DMS53 treated with DMSO at 0.1 percent for 48 hours (cell line): ENCODE results near the gene PPIG.
A peak's percentile ranks its signal among the peaks of the same experiment; 100 is the strongest.
"Not testable (repeated sequence)": the region's sequence is repeated elsewhere in the genome, so short reads cannot be mapped to it uniquely, and the experiment has no call there.

Source experiments
- DNase-seq: peaks from one replicate; lab custom pipeline; 2025; ENCODE audit not compliant: unreplicated experiment; lab: John Stamatoyannopoulos, UW

PPIG gene

DNA sequence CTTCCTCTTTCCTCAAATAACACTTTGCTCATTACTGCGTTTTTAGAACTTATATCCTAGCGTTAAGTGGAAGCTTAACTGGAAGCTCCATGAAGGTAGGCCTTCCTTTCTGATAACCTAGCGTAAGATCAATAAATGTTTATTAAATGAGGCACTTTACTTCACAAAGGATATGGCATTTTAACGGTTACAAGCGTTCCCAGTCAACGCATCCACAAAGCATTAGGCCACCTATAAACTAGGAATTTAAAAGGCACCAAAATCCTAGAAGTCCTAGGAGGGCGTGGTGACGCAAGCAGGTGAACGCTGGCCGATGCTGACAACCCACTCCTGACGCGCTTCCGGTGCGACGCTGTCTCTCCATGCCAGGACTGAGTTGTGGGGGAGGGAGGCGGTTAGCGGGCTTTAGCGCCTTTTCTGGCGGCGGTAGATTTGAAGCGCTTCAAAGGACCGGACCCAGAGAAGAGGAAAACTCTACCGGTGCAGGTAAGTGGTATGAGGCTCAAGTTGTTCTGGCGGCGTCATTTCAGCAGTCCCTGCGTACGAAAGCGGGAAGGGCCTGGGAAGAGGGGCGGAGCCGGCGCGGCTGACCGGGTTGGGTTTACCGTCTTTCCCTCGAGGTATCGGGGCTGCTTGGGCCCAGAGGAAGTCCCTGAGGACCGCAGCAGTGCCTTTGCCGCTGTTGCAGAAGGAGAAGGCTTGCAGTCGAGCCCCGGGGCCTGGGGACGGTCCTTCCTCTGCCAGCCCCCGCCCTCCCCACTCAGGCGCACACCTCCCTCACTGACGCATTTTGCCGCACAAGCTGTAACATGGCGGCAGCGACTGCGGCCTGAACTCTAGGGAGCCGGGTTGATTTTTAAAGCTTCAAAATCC, at the start of gene PPIG:
Gene PPIG, plus strand, starts transcription at position 347 of the 873 bp plus-strand sequence. CDS start 19,691 bp downstream, outside the sequence.
- DNase-seq: peak; percentile 90

DNA sequence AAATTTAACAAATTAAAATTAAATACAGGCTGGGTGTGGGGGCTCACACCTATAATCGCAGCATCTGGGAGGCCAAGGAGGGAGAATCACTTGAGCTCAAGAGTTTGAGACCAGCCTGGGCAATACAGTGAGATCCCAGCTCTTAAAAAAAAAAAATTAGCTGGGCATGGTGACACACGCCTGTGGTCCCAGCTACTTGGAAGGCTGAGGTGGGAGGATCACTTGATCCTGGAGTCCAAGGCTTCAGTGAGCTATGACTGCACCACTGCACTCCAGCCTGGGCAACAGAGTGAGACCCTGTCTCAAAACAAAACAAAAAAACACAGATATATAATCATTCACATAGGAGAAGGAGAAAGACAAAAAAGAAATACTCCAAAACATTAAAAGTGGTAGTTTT, 44.7 kb upstream of the PPIG start:
- DNase-seq: not testable (repeated sequence)

DNA sequence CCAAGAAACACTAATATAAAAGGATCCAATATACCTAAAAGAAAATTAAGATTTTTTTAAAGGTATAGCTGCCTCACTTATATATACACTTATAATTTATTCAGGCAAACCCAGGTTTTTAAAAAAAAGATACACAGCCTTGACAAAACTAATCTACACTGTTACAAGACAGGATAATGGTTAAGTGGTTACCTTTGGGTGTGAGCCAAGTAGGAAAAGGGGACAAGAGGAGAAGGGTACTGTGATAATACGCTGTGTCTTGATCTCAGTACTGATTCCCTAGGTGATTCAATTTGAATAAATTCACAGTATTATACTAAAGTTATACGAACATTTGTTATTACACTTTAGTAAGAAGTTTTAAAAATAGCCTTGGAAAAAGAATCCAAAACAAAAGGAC, 44.0 kb upstream of the PPIG start:
- DNase-seq: no peak

DNA sequence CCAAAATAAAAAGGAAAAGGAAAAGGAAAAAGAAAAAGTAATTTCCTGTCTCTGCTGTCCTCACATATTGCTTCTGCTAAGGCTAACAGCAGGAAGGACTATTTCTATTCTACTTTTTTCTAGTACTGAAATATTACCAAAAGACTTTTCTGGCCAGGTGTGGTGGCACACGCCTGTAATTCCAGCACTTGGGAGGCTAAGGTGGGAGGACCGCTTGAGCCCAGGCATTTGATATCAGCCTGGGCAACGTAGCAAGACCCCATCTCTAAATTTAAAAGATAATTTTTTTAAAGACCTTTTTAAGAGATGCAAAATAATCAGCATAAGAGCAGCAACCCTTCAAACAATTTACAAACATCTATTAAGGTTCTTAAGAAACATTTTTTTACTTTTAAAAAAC, 41.7 kb upstream of the PPIG start:
- no peak for DNase-seq

DNA sequence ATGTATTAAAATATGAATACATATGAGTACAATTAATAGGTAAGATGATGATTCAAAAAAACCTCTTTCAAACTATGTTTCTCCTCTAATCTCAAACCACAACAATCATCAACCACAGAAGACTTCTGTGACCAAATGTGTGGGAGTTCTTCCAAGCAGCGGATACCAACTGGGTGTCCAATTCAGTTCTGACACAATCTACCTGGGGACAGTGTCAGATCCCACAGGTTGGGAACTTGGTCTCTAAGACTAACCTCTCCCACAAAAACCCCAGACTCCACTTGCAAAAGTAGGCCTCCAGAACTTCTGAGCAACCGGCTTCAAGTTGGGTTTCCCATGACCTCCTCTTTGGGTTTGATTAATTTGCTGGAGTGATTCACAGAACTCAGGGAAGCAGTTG, 37.4 kb upstream of the PPIG start:
- DNase-seq: no peak

DNA sequence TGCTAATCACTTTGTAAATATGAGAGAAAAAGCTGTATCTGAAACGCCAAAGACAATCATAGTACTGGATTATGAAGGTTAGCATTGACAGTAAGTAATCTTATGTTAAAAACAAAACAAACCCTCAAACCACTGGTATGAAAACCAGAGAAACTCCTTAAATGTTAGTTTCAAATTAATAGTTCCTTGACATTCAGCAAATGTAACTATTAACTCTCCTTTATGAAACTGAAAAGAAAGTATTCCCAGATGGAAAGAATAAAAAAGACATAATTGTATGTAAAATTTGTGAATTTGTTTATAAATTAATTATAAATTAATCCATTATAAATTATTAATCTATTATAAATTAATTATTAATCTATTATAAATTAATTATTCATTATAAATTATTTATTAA, 22.8 kb upstream of the PPIG start:
- DNase-seq: no peak

DNA sequence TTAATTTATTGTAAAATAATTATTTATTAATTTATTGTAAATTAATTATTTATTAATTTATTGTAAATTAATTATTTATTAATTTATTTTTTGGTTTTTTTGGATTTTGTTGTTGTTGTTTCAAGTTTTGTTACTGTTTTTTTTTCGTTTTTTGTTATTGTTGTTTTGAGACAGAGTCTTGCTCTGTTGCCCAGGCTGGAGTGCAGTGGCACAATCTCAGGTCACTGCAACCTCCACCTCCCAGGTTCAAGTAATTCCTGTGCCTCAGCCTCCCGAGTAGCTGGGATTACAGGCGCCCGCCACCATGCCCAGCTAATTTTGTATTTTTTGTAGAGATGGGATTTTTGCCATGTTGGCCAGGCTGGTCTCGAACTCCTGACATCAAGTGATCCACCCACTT, 22.1 kb upstream of the PPIG start:
- not testable (repeated sequence) for DNase-seq

DNA sequence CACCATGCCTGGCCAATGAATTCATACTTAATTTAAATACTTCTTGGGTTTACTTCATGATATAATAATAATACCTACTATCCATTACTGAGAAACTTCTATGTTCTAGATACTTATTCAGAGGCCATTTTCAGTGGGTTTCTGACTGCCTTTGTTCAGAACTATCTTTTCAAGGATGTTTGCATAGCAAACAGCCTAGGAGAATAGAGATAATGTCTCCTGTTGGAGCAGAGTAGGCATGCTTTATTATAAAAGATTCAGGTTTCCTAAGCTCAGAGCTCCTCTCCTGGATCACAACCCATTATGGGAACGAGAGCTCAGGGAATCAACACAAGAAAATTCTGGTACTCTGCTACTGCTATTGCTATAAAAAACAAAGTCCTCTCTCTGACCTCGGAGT, 21.6 kb upstream of the PPIG start:
- DNase-seq: no peak

DNA sequence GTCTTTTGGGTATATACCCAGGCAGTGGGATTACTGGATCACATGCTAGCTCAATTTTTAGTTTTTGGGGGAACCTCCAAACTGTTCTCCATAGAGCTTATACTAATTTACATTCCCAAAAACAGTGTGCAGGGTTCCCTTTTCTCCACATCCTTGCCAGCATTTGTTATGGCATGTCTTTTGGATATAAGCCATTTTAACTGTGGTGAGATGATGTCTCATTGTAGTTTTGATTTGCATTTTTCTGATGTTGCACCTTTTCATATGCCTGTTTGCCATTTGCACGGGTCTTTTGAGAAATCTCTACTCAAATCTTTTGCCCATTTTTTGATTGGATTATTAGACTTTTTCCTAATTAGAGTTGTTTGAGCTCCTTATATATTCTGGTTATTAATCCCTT, 18.5 kb upstream of the PPIG start:
- DNase-seq: no peak

DNA sequence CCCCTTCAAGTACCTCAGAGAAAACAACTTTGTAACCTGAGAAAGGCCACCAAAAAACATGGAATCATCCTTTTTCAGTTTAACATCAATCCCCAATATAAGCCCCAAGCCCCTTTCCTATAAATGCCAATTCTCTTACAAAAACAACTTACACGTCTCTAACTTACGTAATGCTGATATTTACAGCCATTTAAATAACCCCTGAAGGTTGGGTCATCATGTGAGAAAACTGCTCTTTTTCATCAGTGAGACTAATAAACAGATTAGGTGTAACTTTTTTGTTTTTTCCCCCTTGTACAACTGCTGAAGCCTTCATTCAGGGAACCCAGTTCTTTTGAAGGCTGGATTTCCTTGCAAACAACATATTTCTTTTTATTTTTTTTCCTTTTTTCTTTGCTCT, 14.2 kb upstream of the PPIG start:
- DNase-seq: no peak

DNA sequence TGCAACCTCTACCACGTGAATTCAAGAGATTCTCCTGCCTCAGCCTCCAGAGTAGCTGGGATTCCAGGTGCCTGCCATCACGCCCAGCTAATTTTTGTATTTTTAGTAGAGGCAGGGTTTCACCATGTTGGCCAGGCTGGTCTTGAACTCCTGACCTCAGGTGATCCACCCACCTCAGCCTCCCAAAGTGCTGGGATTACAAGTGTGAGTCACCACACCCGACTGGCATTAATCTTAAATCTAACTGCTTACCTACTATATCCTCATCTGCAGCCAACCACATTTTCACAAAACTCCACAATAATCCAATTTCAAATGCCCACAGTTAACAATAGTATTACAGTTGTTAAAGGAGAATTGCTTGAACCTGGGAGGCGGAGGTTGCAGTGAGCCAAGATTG, 13.4 kb upstream of the PPIG start:
- DNase-seq: not testable (repeated sequence)

DNA sequence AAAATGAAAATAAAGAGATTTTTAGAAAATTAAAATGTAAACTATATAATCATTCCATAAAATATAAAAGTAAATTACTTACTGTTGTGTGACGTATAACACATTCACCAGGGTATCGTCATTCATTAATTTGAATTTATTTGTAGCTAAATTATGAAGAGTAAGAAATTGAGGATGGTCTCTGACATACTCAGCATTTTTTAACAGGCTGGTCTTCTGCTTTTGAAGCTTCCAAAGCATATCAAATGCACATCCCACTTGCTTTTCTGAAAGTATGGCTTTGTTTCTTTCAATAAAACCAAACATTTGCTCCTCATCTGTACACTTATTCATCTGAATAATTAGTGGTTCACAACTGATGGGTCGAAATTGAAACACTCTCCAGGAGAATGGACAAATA, 12.6 kb upstream of the PPIG start:
- DNase-seq: no peak

DNA sequence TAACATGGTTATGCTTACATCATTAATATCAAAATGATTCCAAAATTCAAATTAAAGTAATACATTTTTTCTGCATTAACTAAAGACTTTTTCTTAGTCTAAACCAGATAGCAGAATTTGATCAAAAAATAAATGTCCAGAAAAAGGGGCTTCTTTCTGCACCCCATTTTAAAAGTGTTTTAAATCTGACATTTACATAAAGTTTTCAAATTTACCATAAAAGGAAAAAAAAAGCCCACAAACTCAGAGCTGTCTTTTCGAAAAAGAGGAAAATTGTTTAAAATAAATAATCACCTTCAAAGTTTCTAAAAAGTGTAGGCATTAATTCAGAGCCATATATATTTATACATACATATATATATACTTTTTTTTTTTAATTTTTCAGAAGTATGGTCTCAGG, 12.0 kb upstream of the PPIG start:
- no peak for DNase-seq

DNA sequence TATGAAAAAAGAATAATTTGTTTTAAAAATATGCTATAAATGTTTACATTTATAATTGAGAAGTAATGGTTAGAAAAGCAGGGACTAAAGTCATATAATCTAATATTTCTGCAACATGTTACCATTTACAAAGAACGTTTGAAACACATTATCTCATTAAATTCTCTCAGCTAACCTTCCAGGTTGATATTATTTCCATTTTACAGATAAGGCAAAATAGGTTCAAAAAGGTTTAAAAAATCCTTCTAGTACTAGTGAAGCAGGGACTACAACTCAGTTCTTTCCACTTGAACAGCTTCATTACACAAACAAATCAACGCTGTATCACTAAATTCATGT, 11.4 kb upstream of the PPIG start:
- DNase-seq: no peak

DNA sequence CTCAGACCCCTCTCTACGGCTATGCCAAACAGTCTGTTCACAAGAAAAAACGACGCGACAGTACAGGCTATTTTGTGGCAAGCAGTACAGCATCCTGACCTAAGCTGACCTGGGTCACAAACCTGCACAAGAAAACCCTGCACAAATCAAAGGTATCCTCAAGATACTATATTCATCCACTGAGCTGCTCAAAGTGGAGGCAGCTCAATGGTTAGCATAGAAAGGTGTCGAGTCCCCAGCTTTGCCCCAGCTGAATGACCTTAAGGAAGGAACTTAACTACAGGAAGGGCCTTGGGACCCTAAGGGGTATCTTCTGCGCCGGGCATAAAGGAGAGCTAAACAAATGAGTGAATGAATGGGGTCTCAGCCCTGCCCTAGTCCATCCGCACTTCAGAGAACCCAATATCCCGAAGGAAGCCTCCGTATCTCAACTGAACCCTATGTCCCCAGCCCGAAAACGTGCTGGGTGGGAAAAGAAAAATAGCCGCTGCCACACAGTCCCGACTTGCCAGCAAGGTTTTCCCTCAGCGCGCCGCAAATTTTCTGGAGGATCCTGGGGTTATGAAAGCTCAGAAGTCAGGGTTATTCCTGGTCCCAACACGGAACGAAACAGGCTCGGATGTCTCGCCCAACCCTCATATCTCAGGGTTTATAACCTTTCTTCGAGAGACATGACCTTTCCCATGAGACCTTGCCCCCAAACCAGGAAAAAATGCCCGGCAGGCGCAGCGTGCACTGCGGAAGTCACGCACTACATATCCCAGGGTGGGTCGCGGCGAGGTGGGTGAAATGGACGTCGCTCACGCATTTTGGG, 10.8 kb upstream of the PPIG start, which contains the start of gene FASTKD1:
Gene FASTKD1, minus strand, starts transcription at position 706 of the 814 bp plus-strand sequence. CDS start 1,836 bp downstream, outside the sequence.
- DNase-seq: peak; percentile 95

DNA sequence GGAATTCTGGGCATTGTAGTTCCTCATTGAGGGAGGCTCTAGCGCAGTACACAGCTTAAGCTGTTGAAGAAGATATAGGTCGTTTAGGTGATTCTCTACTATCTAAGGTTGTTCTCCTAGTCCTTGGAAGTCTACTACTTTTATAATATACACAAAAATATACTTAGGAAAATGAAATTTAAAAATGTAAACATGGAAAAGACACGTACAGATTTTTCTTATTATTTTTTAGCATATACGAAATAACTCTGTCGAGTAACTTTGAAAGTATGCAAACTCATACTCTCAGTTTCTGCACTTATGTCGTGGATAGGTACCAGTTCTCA, 10.2 kb upstream of the PPIG start:
- no peak for DNase-seq

DNA sequence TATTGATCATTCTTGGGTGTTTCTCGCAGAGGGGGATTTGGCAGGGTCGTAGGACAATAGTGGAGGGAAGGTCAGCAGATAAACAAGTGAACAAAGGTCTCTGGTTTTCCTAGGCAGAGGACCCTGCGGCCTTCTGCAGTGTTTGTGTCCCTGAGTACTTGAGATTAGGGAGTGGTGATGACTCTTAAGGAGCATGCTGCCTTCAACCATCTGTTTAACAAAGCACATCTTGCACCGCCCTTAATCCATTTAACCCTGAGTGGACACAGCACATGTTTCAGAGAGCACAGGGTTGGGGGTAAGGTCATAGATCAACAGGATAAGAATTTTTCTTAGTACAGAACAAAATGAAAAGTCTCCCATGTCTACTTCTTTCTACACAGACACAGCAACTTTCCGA, 9.6 kb upstream of the PPIG start:
- not testable (repeated sequence) for DNase-seq

DNA sequence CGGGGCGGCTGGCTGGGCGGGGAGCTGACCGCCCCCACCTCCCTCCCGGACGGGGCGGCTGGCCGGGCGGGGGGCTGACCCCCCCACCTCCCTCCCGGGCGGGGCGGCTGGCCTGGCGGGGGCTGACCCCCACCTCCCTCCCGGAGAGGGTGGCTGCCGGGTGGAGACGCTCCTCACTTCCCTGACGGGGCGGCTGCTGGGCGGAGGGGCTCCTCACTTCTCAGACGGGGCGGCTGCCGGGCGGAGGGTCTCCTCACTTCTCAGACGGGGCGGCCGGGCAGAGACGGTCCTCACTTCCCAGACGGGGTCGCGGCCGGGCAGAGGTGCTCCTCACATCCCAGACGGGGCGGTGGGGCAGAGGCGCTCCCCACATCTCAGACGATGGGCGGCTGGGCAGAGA, 8.9 kb upstream of the PPIG start:
- not testable (repeated sequence) for DNase-seq

DNA sequence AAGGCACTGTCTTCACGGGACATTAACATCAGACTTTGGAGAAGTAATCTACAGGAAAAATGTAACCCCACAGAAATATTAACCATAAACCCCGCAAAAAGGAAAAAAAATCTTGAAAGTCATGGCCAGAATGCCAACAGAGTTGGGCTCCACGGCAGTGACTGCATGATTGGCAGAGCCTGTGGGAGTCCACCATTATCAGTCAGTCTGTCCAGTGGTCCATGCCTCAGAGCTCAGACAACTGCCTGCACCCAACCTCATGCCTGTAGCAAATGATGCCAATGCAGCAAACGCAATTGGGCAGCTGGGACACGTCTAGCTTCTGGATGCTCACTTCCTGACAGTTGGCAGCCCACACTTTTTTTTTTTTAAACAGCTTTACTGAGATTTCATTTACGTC, 5.1 kb upstream of the PPIG start:
- no peak for DNase-seq

DNA sequence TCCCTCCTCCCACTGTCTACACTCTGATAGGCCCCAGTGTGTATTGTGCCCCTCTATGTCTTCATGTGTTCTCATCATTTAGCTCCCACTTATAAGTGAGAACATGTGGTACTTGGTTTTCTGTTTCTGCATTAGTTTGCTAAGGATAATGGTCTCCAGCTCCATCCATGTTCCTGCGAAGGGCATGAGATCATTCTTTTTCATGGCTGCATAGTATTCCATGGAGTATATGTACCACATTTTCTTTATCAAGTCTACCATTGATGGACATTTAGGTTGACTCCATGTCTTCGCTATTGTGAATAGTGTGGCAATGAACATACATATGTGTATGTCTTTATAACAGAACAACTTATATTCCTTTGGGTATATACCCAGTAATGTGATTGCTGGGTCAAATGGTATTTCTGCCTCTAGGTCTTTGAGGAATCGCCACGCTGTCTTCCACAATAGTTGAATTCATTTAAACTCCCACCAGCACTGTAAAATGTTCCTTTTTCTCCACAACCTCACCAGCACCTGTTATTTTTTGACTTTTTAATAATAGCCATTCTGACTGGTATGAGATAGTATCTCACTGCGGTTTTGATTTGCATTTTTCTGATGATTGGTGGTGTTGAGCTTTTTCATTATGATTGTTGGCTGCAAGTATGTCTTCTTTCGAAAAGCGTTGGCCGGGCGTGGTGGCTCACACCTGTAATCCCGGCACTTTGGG, 1.4 kb upstream of the PPIG start:
- not testable (repeated sequence) for DNase-seq

DNA sequence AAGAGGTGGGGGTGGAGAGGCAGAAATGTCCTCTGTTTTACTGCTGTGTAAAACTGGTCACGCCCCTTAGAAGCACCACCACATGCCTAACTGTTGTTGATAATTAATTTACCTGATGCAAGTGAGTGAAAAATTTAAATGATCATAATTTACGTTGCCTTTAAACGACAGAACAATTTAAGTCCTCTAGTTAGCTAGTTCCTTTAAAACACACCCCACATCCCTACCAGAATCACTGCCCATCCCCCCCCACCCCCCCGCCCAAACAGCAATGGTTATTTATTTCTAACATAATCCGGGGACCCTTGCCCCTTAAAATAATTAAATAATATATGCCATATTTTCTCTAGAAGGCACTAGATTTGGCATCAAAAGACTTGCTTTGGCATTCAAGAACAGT, 633 bp upstream of the PPIG start:
- no peak for DNase-seq

DNA sequence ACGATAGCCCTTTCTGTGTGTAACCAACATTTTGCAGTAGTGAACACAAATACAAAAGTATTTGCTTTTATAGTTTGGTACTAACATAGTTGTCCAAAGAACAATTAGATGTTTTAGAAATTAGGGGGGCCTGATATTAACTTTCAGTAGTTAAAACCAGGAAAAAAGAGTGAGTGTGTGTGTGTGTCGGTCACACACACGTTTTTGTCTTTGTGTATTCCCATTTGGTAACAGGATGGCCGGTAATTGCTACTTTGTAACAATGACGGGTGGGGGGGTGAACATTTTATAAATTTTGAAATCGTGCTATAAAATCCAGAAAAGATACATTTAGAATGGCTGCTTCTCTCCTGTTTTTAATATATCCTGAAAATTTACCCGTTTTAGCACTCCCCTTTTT, 1.5 kb downstream of the PPIG start:
- DNase-seq: no peak
